Measurements from ENCODE around the gene BIRC3.
"Not testable (repeated sequence)": the region's sequence is repeated elsewhere in the genome, so short reads cannot be mapped to it uniquely, and the experiment has no call there.

The BIRC3 gene

GRCh38 chr11:102368472-102368871 is 51.2 kb downstream of the BIRC3 start:
- no peak overlapping the region for H3K9ac ChIP-seq (ENCODE audit: low read length)
- H3K27ac ChIP-seq (ENCODE audit: low read depth, low read length), result no peak overlapping the region
- H3K36me3 ChIP-seq (ENCODE audit: control insufficient read depth, insufficient read depth, low read length), result peaks cover 3% of the 10 kb centered on the region
- no peaks in the 10 kb centered on the region for H3K27me3 ChIP-seq (ENCODE audit: insufficient read depth, low read length, poor library complexity)
- WGBS (ENCODE audit: extremely low coverage, insufficient coverage, low lambda C conversion rate), result no CpG with 5 or more reads among the region's 3 CpGs
- no peak for DNase-seq
- no peaks in the 10 kb centered on the region for H3K79me1 ChIP-seq (ENCODE audit: low read length)
- no peak overlapping the region for H2AK5ac ChIP-seq (ENCODE audit: low read length)
- H4K8ac ChIP-seq (ENCODE audit: low read depth, low read length), result no peak overlapping the region
- no peak overlapping the region for H3K18ac ChIP-seq (ENCODE audit: low read length)
- no peaks in the 10 kb centered on the region for H3K79me2 ChIP-seq (ENCODE audit: control insufficient read depth, insufficient read depth, low read length)
- no peak overlapping the region for H3K4me3 ChIP-seq (ENCODE audit: low read length)
- no peak overlapping the region for H3K4me2 ChIP-seq (ENCODE audit: low read length)
- H3K56ac ChIP-seq (ENCODE audit: low read length), result no peak overlapping the region
- no peak overlapping the region for H4K5ac ChIP-seq (ENCODE audit: low read length)
- H2BK15ac ChIP-seq (replicated peaks; ENCODE audit: low read depth), result no peak overlapping the region
- no peak overlapping the region for H2BK5ac ChIP-seq (ENCODE audit: low read length)
- H3K4ac ChIP-seq (ENCODE audit: low read depth, low read length), result no peak overlapping the region
- no peaks in the 10 kb centered on the region for H3K4me1 ChIP-seq (ENCODE audit: control insufficient read depth, low read depth, low read length)
- no peak overlapping the region for H2BK120ac ChIP-seq (ENCODE audit: low read depth, low read length)
- H3K23ac ChIP-seq (ENCODE audit: low read length), result no peak overlapping the region

GRCh38 chr11:102374633-102375424 is 57.5 kb downstream of the BIRC3 start:
- not testable (repeated sequence) for H4K8ac ChIP-seq (ENCODE audit: low read depth, low read length); H4K5ac ChIP-seq (ENCODE audit: low read length); H2BK120ac ChIP-seq (ENCODE audit: low read depth, low read length); H2BK15ac ChIP-seq (replicated peaks; ENCODE audit: low read depth); H3K79me2 ChIP-seq (ENCODE audit: control insufficient read depth, insufficient read depth, low read length); H3K27ac ChIP-seq (ENCODE audit: low read depth, low read length); H3K27me3 ChIP-seq (ENCODE audit: insufficient read depth, low read length, poor library complexity); H2AK5ac ChIP-seq (ENCODE audit: low read length); H3K4me2 ChIP-seq (ENCODE audit: low read length); H3K79me1 ChIP-seq (ENCODE audit: low read length); H3K36me3 ChIP-seq (ENCODE audit: control insufficient read depth, insufficient read depth, low read length); H3K23ac ChIP-seq (ENCODE audit: low read length); H3K4me3 ChIP-seq (ENCODE audit: low read length); DNase-seq; H3K4me1 ChIP-seq (ENCODE audit: control insufficient read depth, low read depth, low read length)
- WGBS (ENCODE audit: extremely low coverage, insufficient coverage, low lambda C conversion rate), result no CpG with 5 or more reads among the region's 31 CpGs
- peak overlapping the region; percentile 64 for H3K18ac ChIP-seq (ENCODE audit: low read length)
- peak overlapping the region; percentile 46 for H3K9ac ChIP-seq (ENCODE audit: low read length)
- peak overlapping the region; percentile 36 for H3K4ac ChIP-seq (ENCODE audit: low read depth, low read length)
- peak overlapping the region; percentile 82 for H3K56ac ChIP-seq (ENCODE audit: low read length)
- peak overlapping the region; percentile 35 for H2BK5ac ChIP-seq (ENCODE audit: low read length)

GRCh38 chr11:102375720-102376399 is 58.6 kb downstream of the BIRC3 start:
- Histone ChIP-seq H2AK5ac (ENCODE audit: low read length) (no peak overlapping the region), H3K18ac (ENCODE audit: low read length) (no peak overlapping the region), H2BK120ac (ENCODE audit: low read depth, low read length) (no peak overlapping the region), H3K36me3 (ENCODE audit: control insufficient read depth, insufficient read depth, low read length) (no peaks in the 10 kb centered on the region), H3K4ac (ENCODE audit: low read depth, low read length) (no peak overlapping the region), H3K56ac (ENCODE audit: low read length) (no peak overlapping the region), H4K8ac (ENCODE audit: low read depth, low read length) (no peak overlapping the region), H3K4me3 (ENCODE audit: low read length) (no peak overlapping the region), H4K5ac (ENCODE audit: low read length) (no peak overlapping the region), H3K27me3 (ENCODE audit: insufficient read depth, low read length, poor library complexity) (no peaks in the 10 kb centered on the region), H3K4me1 (ENCODE audit: control insufficient read depth, low read depth, low read length) (no peaks in the 10 kb centered on the region), H2BK15ac (replicated peaks; ENCODE audit: low read depth) (no peak overlapping the region), H3K4me2 (ENCODE audit: low read length) (no peak overlapping the region), H3K23ac (ENCODE audit: low read length) (no peak overlapping the region), H3K9ac (ENCODE audit: low read length) (no peak overlapping the region), H3K27ac (ENCODE audit: low read depth, low read length) (no peak overlapping the region), H3K79me2 (ENCODE audit: control insufficient read depth, insufficient read depth, low read length) (no peaks in the 10 kb centered on the region), H3K79me1 (ENCODE audit: low read length) (peaks cover 4% of the 10 kb centered on the region), H2BK5ac (ENCODE audit: low read length) (no peak overlapping the region)
- WGBS (ENCODE audit: extremely low coverage, insufficient coverage, low lambda C conversion rate), result 100% methylated on average over 1 of the region's 5 CpGs
- DNase-seq, result no peak

- Histone ChIP-seq H3K27me3 (ENCODE audit: insufficient read depth, low read length, poor library complexity) (no peaks in the 10 kb centered on the region), H3K79me1 (ENCODE audit: low read length) (peaks cover 4% of the 10 kb centered on the region), H3K9ac (ENCODE audit: low read length) (no peak overlapping the region), H3K4ac (ENCODE audit: low read depth, low read length) (no peak overlapping the region), H2BK15ac (replicated peaks; ENCODE audit: low read depth) (no peak overlapping the region), H2BK5ac (ENCODE audit: low read length) (no peak overlapping the region), H2BK120ac (ENCODE audit: low read depth, low read length) (no peak overlapping the region), H3K23ac (ENCODE audit: low read length) (no peak overlapping the region), H3K18ac (ENCODE audit: low read length) (no peak overlapping the region), H3K4me1 (ENCODE audit: control insufficient read depth, low read depth, low read length) (no peaks in the 10 kb centered on the region), H3K4me2 (ENCODE audit: low read length) (no peak overlapping the region), H4K8ac (ENCODE audit: low read depth, low read length) (no peak overlapping the region), H3K36me3 (ENCODE audit: control insufficient read depth, insufficient read depth, low read length) (no peaks in the 10 kb centered on the region), H3K27ac (ENCODE audit: low read depth, low read length) (no peak overlapping the region), H3K56ac (ENCODE audit: low read length) (no peak overlapping the region), H3K79me2 (ENCODE audit: control insufficient read depth, insufficient read depth, low read length) (no peaks in the 10 kb centered on the region), H4K5ac (ENCODE audit: low read length) (no peak overlapping the region), H3K4me3 (ENCODE audit: low read length) (no peak overlapping the region), H2AK5ac (ENCODE audit: low read length) (no peak overlapping the region)
- DNase-seq, result no peak
- WGBS (ENCODE audit: extremely low coverage, insufficient coverage, low lambda C conversion rate), result no CpG with 5 or more reads among the region's 2 CpGs
These were observed 60.6 kb downstream of the BIRC3 start for GRCh38 chr11:102377891-102378290.

- Histone ChIP-seq H3K4me1 (ENCODE audit: control insufficient read depth, low read depth, low read length) (no peaks in the 10 kb centered on the region), H4K5ac (ENCODE audit: low read length) (no peak overlapping the region), H3K23ac (ENCODE audit: low read length) (no peak overlapping the region), H3K79me2 (ENCODE audit: control insufficient read depth, insufficient read depth, low read length) (no peaks in the 10 kb centered on the region), H3K9ac (ENCODE audit: low read length) (no peak overlapping the region), H3K4me3 (ENCODE audit: low read length) (no peak overlapping the region), H3K4me2 (ENCODE audit: low read length) (no peak overlapping the region), H3K56ac (ENCODE audit: low read length) (no peak overlapping the region), H3K4ac (ENCODE audit: low read depth, low read length) (no peak overlapping the region), H2AK5ac (ENCODE audit: low read length) (no peak overlapping the region), H4K8ac (ENCODE audit: low read depth, low read length) (no peak overlapping the region), H3K36me3 (ENCODE audit: control insufficient read depth, insufficient read depth, low read length) (no peaks in the 10 kb centered on the region), H2BK15ac (replicated peaks; ENCODE audit: low read depth) (no peak overlapping the region), H2BK120ac (ENCODE audit: low read depth, low read length) (no peak overlapping the region), H3K79me1 (ENCODE audit: low read length) (peaks cover 4% of the 10 kb centered on the region), H3K27ac (ENCODE audit: low read depth, low read length) (no peak overlapping the region), H3K18ac (ENCODE audit: low read length) (no peak overlapping the region), H2BK5ac (ENCODE audit: low read length) (no peak overlapping the region), H3K27me3 (ENCODE audit: insufficient read depth, low read length, poor library complexity) (no peaks in the 10 kb centered on the region)
- no peak for DNase-seq
These were observed 61.5 kb downstream of the BIRC3 start for GRCh38 chr11:102378818-102379217.

All from mesendoderm (in vitro differentiated cells).